Liver (tissue), 9 donors: ENCODE data around the gene PKP1. TPM values are rescaled to one million over a fixed set of nuclear protein-coding genes. Genes with fewer than 3 reads are reported as not detected.

ENCODE experiments used
- DNase-seq: peaks from one replicate; pipeline ENCODE4 v3.0.0-alpha.2; 2017; ENCODE audit warnings: low spot score
- H3K27ac ChIP-seq, 2 donors: one replicate each; pipeline ENCODE4 v1.7.0; 2013; ENCODE audit warnings: inconsistent platforms in 2 of 2, low read length in 2 of 2, control low read depth in 1 of 2, low read depth in 1 of 2, mild to moderate bottlenecking in 1 of 2
- H3K27me3 ChIP-seq, 4 donors: one replicate each; pipeline versions ENCODE4 v1.6.1 to v1.7.0; 2013; ENCODE audit warnings: low read length in 3 of 4, inconsistent platforms in 1 of 4, mild to moderate bottlenecking in 1 of 4, moderate library complexity in 1 of 4; ENCODE audit not compliant: control insufficient read depth in 4 of 4, insufficient read depth in 4 of 4
- H3K36me3 ChIP-seq, 4 donors: one replicate each; pipeline versions ENCODE4 v1.6.1 to v1.7.0; 2013; ENCODE audit warnings: low read length in 3 of 4, mild to moderate bottlenecking in 3 of 4, low read depth in 1 of 4, moderate library complexity in 1 of 4; ENCODE audit not compliant: control insufficient read depth in 4 of 4, insufficient read depth in 3 of 4
- H3K4me1 ChIP-seq, 4 donors: one replicate each; pipeline versions ENCODE4 v1.6.1 to v1.7.0; 2013; ENCODE audit warnings: low read length in 3 of 4, mild to moderate bottlenecking in 3 of 4, moderate library complexity in 1 of 4; ENCODE audit not compliant: control insufficient read depth in 4 of 4, insufficient read depth in 4 of 4
- H3K4me3 ChIP-seq, 3 donors: one replicate each; pipeline versions ENCODE4 v1.6.1 to v1.7.0; 2013; ENCODE audit warnings: low read length in 3 of 3, control low read depth in 1 of 3, low read depth in 1 of 3, mild to moderate bottlenecking in 1 of 3
- H3K9ac ChIP-seq, 2 donors: one replicate each; pipeline ENCODE4 v1.7.0; 2013; ENCODE audit warnings: low read length in 2 of 2, mild to moderate bottlenecking in 2 of 2, moderate library complexity in 2 of 2, control low read depth in 1 of 2, low read depth in 1 of 2
- H3K9me3 ChIP-seq, 4 donors: one replicate each; pipeline versions ENCODE4 v1.6.1 to v1.7.0; 2013; ENCODE audit warnings: low read length in 3 of 4; ENCODE audit not compliant: control insufficient read depth in 4 of 4
- EGR1 ChIP-seq, 2 donors: IDR thresholded peaks; 2 replicates each; pipeline ENCODE4 v1.6.1; 2016 to 2018; ENCODE audit warnings: antibody characterized with exemption in 2 of 2, low read depth in 2 of 2
- FOXA2 ChIP-seq: IDR thresholded peaks from 2 replicates; pipeline ENCODE4 v1.6.1; 2016; ENCODE audit warnings: antibody characterized with exemption
- GABPA ChIP-seq, 2 donors: IDR thresholded peaks in 1 of 2; conservative IDR thresholded peaks in 1 of 2; 2 replicates each; pipeline ENCODE4 v1.6.1; 2016; ENCODE audit warnings: antibody characterized with exemption in 2 of 2, mild to moderate bottlenecking in 1 of 2, moderate library complexity in 1 of 2
- HNF4A ChIP-seq, 2 donors: conservative IDR thresholded peaks; 2 replicates each; pipeline ENCODE4 v1.6.1; 2016; ENCODE audit warnings: antibody characterized with exemption in 2 of 2, mild to moderate bottlenecking in 2 of 2
- HNF4G ChIP-seq: IDR thresholded peaks from 2 replicates; pipeline ENCODE4 v1.6.1; 2016; ENCODE audit warnings: antibody characterized with exemption
- JUND ChIP-seq, 2 donors: IDR thresholded peaks; 2 replicates each; pipeline ENCODE4 v1.6.1; 2016; ENCODE audit warnings: antibody characterized with exemption in 2 of 2
- NR2F2 ChIP-seq: IDR thresholded peaks from 2 replicates; pipeline ENCODE4 v1.6.1; 2016; ENCODE audit warnings: antibody characterized with exemption
- RAD21 ChIP-seq, 2 donors: IDR thresholded peaks; 2 replicates each; pipeline ENCODE4 v1.6.1; 2016; ENCODE audit warnings: antibody characterized with exemption in 2 of 2, mild to moderate bottlenecking in 2 of 2
- REST ChIP-seq: IDR thresholded peaks from 2 replicates; pipeline ENCODE4 v1.6.1; 2016; ENCODE audit warnings: antibody characterized with exemption, mild to moderate bottlenecking
- RXRA ChIP-seq, 2 donors: IDR thresholded peaks; 2 replicates each; pipeline ENCODE4 v1.6.1; 2017 to 2018; ENCODE audit warnings: antibody characterized with exemption in 2 of 2, mild to moderate bottlenecking in 1 of 2
- SP1 ChIP-seq: IDR thresholded peaks from 2 replicates; pipeline ENCODE4 v1.6.1; 2018; ENCODE audit warnings: antibody characterized with exemption, mild to moderate bottlenecking
- TAF1 ChIP-seq: conservative IDR thresholded peaks from 2 replicates; pipeline ENCODE4 v1.6.1; 2016; ENCODE audit warnings: antibody characterized with exemption, mild to moderate bottlenecking
- whole genome bisulfite sequencing: extraction: QIAGEN DNeasy Blood & Tissue Kit; methylation state at CpG from one replicate; pipeline ENCODE4 v1.1.7; 2013; 5-methylcytosine and 5-hydroxymethylcytosine counted together
- polyA plus RNA-seq, 2 donors: library from polyadenylated mRNA; stranded (reverse) in 1 of 2; unstranded in 1 of 2; fragments of 200-250 nt in 1 of 2; fragments of >200 nt in 1 of 2; fragmentation: Nextera tagmentation in 1 of 2; extraction: Ambion mirVana in 1 of 2; gene quantifications; one replicate each; pipeline versions ENCODE4 v1.2.1 to v1.2.3, GENCODE V29; 2013 to 2015
- total RNA-seq, 2 donors: library from RNA; depleted of rRNA; stranded (reverse); fragments of >200 nt; gene quantifications; one replicate each; pipeline ENCODE4 v1.2.3, GENCODE V29; 2014
- TF ChIP-seq, protein P1 (sequence below): IDR thresholded peaks from 2 replicates; pipeline ENCODE4 v1.6.1; 2016; ENCODE audit warnings: antibody characterized with exemption
- donor health status: healthy.
- donor health status: healthy.
- donor health status: healthy.
- donor health status: healthy.
- donor health status: healthy.

PKP1 gene
- total and polyA plus RNA-seq, 4 donors: 0.01 TPM; not detected in 3

GRCh38 chr1:201253411-201253810 lies 29.9 kb upstream of the PKP1 start:
- Histone ChIP-seq H3K4me1 (no peaks in the 10 kb centered on the region), H3K27me3 (no peaks in the 10 kb centered on the region), H3K9me3 (no peaks in the 10 kb centered on the region), H3K27ac (no peak overlapping the region), H3K4me3 (no peak overlapping the region), H3K9ac (no peak overlapping the region), H3K36me3 (no peaks in the 10 kb centered on the region)
- DNase-seq: no peak
- WGBS: 76% methylated on average over 10 of the region's 10 CpGs
- TF ChIP-seq HNF4A (conservative IDR thresholded peaks at IDR 0.05) (no peak), FOXA2 (no peak), HNF4G (no peak), REST (no peak), GABPA (IDR thresholded peaks at IDR 0.05 in 1 of 2, conservative IDR thresholded peaks at IDR 0.05 in 1 of 2) (no peak), TAF1 (no peak), RXRA (IDR thresholded peaks at IDR 0.05) (no peak)

- Histone ChIP-seq H3K27ac (no peak overlapping the region), H3K36me3 (no peaks in the 10 kb centered on the region), H3K9ac (no peak overlapping the region), H3K4me1 (no peaks in the 10 kb centered on the region), H3K4me3 (no peak overlapping the region), H3K9me3 (no peaks in the 10 kb centered on the region), H3K27me3 (peaks cover 0 to 3% (median 0%) of the 10 kb centered on the region in 4 donors)
- no peak for DNase-seq
- 80% methylated on average over 9 of the region's 9 CpGs for WGBS
- TF ChIP-seq FOXA2 (no peak), SP1 (no peak), EGR1 (IDR thresholded peaks at IDR 0.05; ENCODE audit: low read depth in 2 of 2) (no peak), GABPA (IDR thresholded peaks at IDR 0.05 in 1 of 2, conservative IDR thresholded peaks at IDR 0.05 in 1 of 2) (no peak), HNF4A (conservative IDR thresholded peaks at IDR 0.05) (no peak), HNF4G (no peak), RAD21 (IDR thresholded peaks at IDR 0.05) (no peak), JUND (IDR thresholded peaks at IDR 0.05) (no peak), NR2F2 (no peak), TAF1 (no peak), RXRA (IDR thresholded peaks at IDR 0.05) (no peak)
- TF ChIP-seq, protein P1, sequence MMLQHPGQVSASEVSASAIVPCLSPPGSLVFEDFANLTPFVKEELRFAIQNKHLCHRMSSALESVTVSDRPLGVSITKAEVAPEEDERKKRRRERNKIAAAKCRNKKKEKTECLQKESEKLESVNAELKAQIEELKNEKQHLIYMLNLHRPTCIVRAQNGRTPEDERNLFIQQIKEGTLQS: no peak
Observed at GRCh38 chr1:201253906-201254624, 29.2 kb upstream of the PKP1 start.
